PC-9 (cell line): ENCODE measurements around the gene SOS1. TPM values are rescaled to one million over a fixed set of nuclear protein-coding genes. Genes with fewer than 3 reads are reported as not detected.
A peak's percentile ranks its signal among the peaks of the same experiment; 100 is the strongest.

Source experiments
- BruUV-seq: library from RNA; stranded (reverse); fragments of 400-500 nt; replicated peaks from 2 replicates; lab custom pipeline; 2021; lab: Mats Ljungman, UMichigan
- CTCF ChIA-PET: fragments of 300-600 bp; sonication (Branson Sonifier 250); formaldehyde crosslinking; loops from one replicate; lab custom pipeline; 2022; ENCODE audit warnings: antibody characterized with exemption; lab: Charles Lee
- POLR2A ChIA-PET: fragments of 300-600 bp; sonication (Branson Sonifier 250); formaldehyde crosslinking; loops from one replicate; lab custom pipeline; 2022; ENCODE audit warnings: antibody characterized with exemption; ENCODE audit not compliant: unreplicated experiment; lab: Charles Lee
- DNase-seq, 2 experiments: peaks; one replicate each; pipeline versions ENCODE4 v3.0.0 to v3.0.0-alpha.2; 2015 to 2022; ENCODE audit warnings: mixed read lengths in 1 of 2
- H2AFZ ChIP-seq: fragments of 200-600 bp; sonication (generic); 2 replicates; pipeline ENCODE4 v1.8.1; 2017; ENCODE audit warnings: antibody characterized with exemption
- H3F3A ChIP-seq: fragments of 200-600 bp; sonication (generic); 2 replicates; pipeline ENCODE4 v1.8.1; 2017; ENCODE audit warnings: antibody characterized with exemption, mild to moderate bottlenecking, low read depth; ENCODE audit not compliant: insufficient read depth
- H3K27ac ChIP-seq: fragments of 200-600 bp; sonication (generic); 2 replicates; pipeline ENCODE4 v1.6.1; 2016; ENCODE audit warnings: mixed run types
- H3K27me3 ChIP-seq: fragments of 200-600 bp; sonication (generic); 2 replicates; pipeline ENCODE4 v1.6.1; 2016; ENCODE audit warnings: low read depth, mixed run types; ENCODE audit not compliant: insufficient read depth
- H3K36me3 ChIP-seq: fragments of 200-600 bp; sonication (generic); 2 replicates; pipeline ENCODE4 v1.6.1; 2016; ENCODE audit warnings: low read depth, mixed run types
- H3K4me1 ChIP-seq: fragments of 200-600 bp; sonication (generic); replicated peaks from 2 replicates; pipeline ENCODE4 v1.6.1; 2016; ENCODE audit warnings: mixed run types; ENCODE audit not compliant: insufficient read depth
- H3K4me2 ChIP-seq: fragments of 200-600 bp; sonication (generic); 2 replicates; pipeline ENCODE4 v1.6.1; 2017; ENCODE audit warnings: mixed run types
- H3K4me3 ChIP-seq: fragments of 200-600 bp; sonication (generic); 2 replicates; pipeline ENCODE4 v1.6.1; 2016; ENCODE audit warnings: mixed run types
- H3K79me2 ChIP-seq: fragments of 200-600 bp; sonication (generic); 2 replicates; pipeline ENCODE4 v1.6.1; 2017; ENCODE audit warnings: low read depth, mixed run types
- H3K9me2 ChIP-seq: fragments of 200-600 bp; sonication (generic); 2 replicates; pipeline ENCODE4 v1.8.1; 2017; ENCODE audit warnings: mild to moderate bottlenecking; ENCODE audit not compliant: insufficient read depth
- H3K9me3 ChIP-seq: fragments of 200-600 bp; sonication (generic); 2 replicates; pipeline ENCODE4 v1.8.1; 2016; ENCODE audit warnings: low read depth; ENCODE audit not compliant: insufficient read depth
- H4K20me1 ChIP-seq: fragments of 200-600 bp; sonication (generic); 2 replicates; pipeline ENCODE4 v1.8.1; 2017; ENCODE audit not compliant: insufficient read depth
- EZH2 ChIP-seq: fragments of 200-600 bp; sonication (generic); IDR thresholded peaks from 2 replicates; pipeline ENCODE4 v1.8.0; 2017; ENCODE audit warnings: antibody characterized with exemption, low read depth
- intact Hi-C: fragments of 100-400 bp; cut with micrococcal nuclease; formaldehyde crosslinking; loops from one replicate; pipeline ENCODE4 v1.10.0; 2022; ENCODE audit not compliant: unreplicated experiment
- total RNA-seq: library from RNA; stranded (reverse); gene quantifications from 2 replicates; pipeline ENCODE4 v1.2.3, GENCODE V29; 2021
- TF ChIP-seq, protein P1 (sequence below): fragments of 200-600 bp; sonication (generic); conservative IDR thresholded peaks from 2 replicates; pipeline ENCODE4 v1.6.1; 2017; ENCODE audit warnings: mixed run types, antibody characterized with exemption, mild to moderate bottlenecking, moderate library complexity

The SOS1 gene
- total RNA-seq, 1 experiment from 2014 or later = 34.7 TPM

DNA sequence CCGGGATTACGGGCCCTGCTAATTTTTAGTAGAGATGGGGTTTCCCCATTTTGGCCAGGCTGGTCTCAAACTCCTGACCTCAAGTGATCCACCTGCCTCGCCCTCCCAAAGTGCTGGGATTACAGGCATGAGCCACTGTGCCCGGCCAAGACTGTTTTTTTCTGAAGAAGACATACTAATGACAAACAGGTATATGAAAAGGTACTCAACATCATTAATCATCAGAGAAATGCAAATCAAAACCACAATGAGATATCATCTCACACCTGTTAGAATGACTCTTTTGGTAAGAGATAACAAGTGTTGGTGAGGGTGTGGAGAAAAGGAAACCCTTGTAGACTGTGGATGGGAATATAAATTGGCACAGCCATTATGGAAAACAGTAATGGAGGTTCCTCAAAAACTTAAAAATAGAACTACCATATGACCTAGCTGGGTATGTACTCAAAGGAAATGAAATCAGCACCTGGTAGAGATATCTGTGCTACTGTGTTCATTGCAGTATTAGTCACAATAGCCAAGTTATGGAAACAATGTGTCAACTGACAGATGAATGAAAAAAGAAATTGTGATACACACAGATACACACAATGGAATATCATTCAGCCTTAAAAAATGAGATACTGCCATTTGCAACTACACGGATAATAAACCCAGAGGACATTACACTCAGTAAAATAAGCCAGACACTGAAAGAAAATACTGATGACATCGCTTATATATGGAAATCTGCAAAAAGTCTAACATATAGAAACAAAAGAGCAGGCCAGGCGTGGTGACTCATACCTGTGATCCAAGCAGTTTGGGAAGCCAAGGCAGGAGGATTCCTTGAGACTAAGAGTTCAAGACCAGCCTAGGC, 20.8 kb downstream of the SOS1 start:
- Histone ChIP-seq H3K27ac (peak overlapping the region; percentile 20), H3K27me3 (no peaks in the 10 kb centered on the region), H3K4me2 (no peak overlapping the region), H3K9me3 (no peaks in the 10 kb centered on the region), H3K4me3 (no peak overlapping the region), H3K4me1 (peaks cover 11% of the 10 kb centered on the region), H3K79me2 (peaks cover 97% of the 10 kb centered on the region), H3K36me3 (no peaks in the 10 kb centered on the region), H3F3A (peaks cover 20% of the 10 kb centered on the region), H2AFZ (no peak overlapping the region), H3K9me2 (no peaks in the 10 kb centered on the region), H4K20me1 (peaks cover 39% of the 10 kb centered on the region)
- peak in 1 of 2 experiments; percentile 48 for DNase-seq
- POLR2A ChIA-PET = no interaction called here
- BruUV-seq = no TSS peak
- TF ChIP-seq, protein P1, sequence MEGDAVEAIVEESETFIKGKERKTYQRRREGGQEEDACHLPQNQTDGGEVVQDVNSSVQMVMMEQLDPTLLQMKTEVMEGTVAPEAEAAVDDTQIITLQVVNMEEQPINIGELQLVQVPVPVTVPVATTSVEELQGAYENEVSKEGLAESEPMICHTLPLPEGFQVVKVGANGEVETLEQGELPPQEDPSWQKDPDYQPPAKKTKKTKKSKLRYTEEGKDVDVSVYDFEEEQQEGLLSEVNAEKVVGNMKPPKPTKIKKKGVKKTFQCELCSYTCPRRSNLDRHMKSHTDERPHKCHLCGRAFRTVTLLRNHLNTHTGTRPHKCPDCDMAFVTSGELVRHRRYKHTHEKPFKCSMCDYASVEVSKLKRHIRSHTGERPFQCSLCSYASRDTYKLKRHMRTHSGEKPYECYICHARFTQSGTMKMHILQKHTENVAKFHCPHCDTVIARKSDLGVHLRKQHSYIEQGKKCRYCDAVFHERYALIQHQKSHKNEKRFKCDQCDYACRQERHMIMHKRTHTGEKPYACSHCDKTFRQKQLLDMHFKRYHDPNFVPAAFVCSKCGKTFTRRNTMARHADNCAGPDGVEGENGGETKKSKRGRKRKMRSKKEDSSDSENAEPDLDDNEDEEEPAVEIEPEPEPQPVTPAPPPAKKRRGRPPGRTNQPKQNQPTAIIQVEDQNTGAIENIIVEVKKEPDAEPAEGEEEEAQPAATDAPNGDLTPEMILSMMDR = no peak
- TF ChIP-seq EZH2 = no peak
- intact Hi-C loops = no loop called here
- CTCF ChIA-PET = no interaction called here

DNA sequence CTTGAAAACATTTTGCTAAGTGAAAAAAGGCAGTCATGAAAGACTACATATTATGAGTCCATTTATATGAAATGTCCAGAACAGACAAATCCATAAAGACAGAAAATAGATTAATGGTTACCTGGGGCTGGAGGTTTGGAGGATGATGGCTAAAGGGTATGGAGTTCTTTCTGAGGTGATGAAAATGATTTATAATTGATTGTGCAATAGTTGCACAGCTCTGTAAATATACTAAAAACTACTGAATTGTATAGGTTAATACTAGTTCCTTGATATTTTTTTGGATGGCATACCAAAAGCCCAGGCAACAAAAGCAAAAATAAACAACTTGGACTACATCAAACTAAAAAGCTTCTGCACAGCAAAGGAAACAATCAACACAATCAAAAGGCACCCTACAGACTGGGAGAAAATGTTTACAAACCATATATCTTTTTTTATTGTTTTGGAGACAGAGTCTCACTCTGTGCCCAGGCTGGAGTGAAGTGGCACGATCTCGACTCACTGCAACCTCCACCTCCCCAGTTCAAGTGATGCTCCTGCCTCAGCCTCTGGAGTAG, 21.5 kb downstream of the SOS1 start:
- Histone ChIP-seq H3K9me2 (no peaks in the 10 kb centered on the region), H4K20me1 (peaks cover 39% of the 10 kb centered on the region), H3K9me3 (no peaks in the 10 kb centered on the region), H3K36me3 (no peaks in the 10 kb centered on the region), H3K27me3 (no peaks in the 10 kb centered on the region), H3K4me3 (no peak overlapping the region), H3K27ac (no peak overlapping the region), H2AFZ (no peak overlapping the region), H3K4me2 (no peak overlapping the region), H3K79me2 (peaks cover 95% of the 10 kb centered on the region), H3K4me1 (peaks cover 19% of the 10 kb centered on the region), H3F3A (peaks cover 22% of the 10 kb centered on the region)
- TF ChIP-seq, protein P1 = no peak
- TF ChIP-seq EZH2 = no peak
- ChIA-PET POLR2A (no interaction called here), CTCF (no interaction called here)
- BruUV-seq = no TSS peak
- intact Hi-C loops = no loop called here
- no peak for DNase-seq

DNA sequence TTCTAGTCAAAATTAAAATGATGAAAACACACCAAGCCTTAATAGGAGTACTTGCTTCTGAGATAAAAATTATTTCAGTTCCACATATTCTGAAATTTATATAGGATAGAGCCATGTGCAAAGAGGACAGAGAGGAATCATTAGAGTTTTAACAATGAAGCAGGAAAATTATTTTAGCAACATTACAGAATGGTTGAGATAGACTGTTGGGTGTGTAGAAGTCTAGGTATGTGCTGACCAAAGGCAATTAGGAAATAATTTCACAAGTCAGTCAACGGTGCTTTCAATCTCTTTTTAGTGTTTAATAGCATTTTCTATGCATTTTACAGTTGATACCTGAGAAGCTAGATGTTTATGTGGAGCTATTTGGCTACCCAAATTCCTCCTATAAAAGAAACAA, 25.2 kb downstream of the SOS1 start:
- H3K4me2 ChIP-seq = peak overlapping the region; percentile 24
- H3K4me1 ChIP-seq = peaks cover 20% of the 10 kb centered on the region
- H3F3A ChIP-seq = peaks cover 18% of the 10 kb centered on the region
- no peaks in the 10 kb centered on the region for H3K9me2 ChIP-seq
- CTCF ChIA-PET = no interaction called here
- no peaks in the 10 kb centered on the region for H3K27me3 ChIP-seq
- peak overlapping the region; percentile 14 for H3K27ac ChIP-seq
- H3K9me3 ChIP-seq = no peaks in the 10 kb centered on the region
- POLR2A ChIA-PET = no interaction called here
- no peak overlapping the region for H3K4me3 ChIP-seq
- DNase-seq = no peak
- peaks cover 22% of the 10 kb centered on the region for H4K20me1 ChIP-seq
- H3K79me2 ChIP-seq = peaks cover 88% of the 10 kb centered on the region
- intact Hi-C loops = no loop called here
- no TSS peak for BruUV-seq
- no peak for TF ChIP-seq EZH2
- TF ChIP-seq, protein P1 = no peak
- H3K36me3 ChIP-seq = no peaks in the 10 kb centered on the region
- no peak overlapping the region for H2AFZ ChIP-seq
